Smooth muscle cell (in vitro differentiated cells): ENCODE data around the gene NUDT8. TPM values are rescaled to one million over a fixed set of nuclear protein-coding genes. Genes with fewer than 3 reads are reported as not detected.
"Not testable (repeated sequence)": the region's sequence is repeated elsewhere in the genome, so short reads cannot be mapped to it uniquely, and the experiment has no call there.

Source experiments
- DNase-seq: peaks from one replicate; lab custom pipeline; 2025; ENCODE audit not compliant: unreplicated experiment; lab: John Stamatoyannopoulos, UW
- H2AFZ ChIP-seq: fragments of 200-600 bp; sonication (generic); 2 replicates; pipeline ENCODE4 v1.6.0; 2016; ENCODE audit warnings: antibody characterized with exemption, low read depth, mild to moderate bottlenecking
- H3F3A ChIP-seq: fragments of 200-600 bp; sonication (generic); 2 replicates; pipeline ENCODE4 v1.6.0; 2017; ENCODE audit warnings: antibody characterized with exemption, low read depth
- H3K27ac ChIP-seq: fragments of 200-600 bp; sonication (generic); 2 replicates; pipeline ENCODE4 v1.5.1; 2016; ENCODE audit warnings: low read depth, mild to moderate bottlenecking
- H3K27me3 ChIP-seq: fragments of 200-600 bp; sonication (generic); 2 replicates; pipeline ENCODE4 v1.6.1; 2016; ENCODE audit warnings: low read depth, mild to moderate bottlenecking
- H3K36me3 ChIP-seq: fragments of 200-600 bp; sonication (generic); 2 replicates; pipeline ENCODE4 v1.5.1; 2016; ENCODE audit warnings: low read depth
- H3K4me1 ChIP-seq: fragments of 200-600 bp; sonication (generic); 2 replicates; pipeline ENCODE4 v1.5.1; 2016; ENCODE audit warnings: low read depth
- H3K4me2 ChIP-seq: fragments of 200-600 bp; sonication (generic); 2 replicates; pipeline ENCODE4 v1.6.0; 2016; ENCODE audit warnings: mild to moderate bottlenecking
- H3K4me3 ChIP-seq: fragments of 200-600 bp; sonication (generic); 2 replicates; pipeline ENCODE4 v1.5.1; 2016; ENCODE audit warnings: mild to moderate bottlenecking
- H3K79me2 ChIP-seq: fragments of 200-600 bp; sonication (generic); 2 replicates; pipeline ENCODE4 v1.6.0; 2016; ENCODE audit warnings: low read depth, mild to moderate bottlenecking
- H3K9ac ChIP-seq: fragments of 200-600 bp; sonication (generic); 2 replicates; pipeline ENCODE4 v1.6.0; 2016; ENCODE audit warnings: low read depth
- H3K9me3 ChIP-seq: fragments of 200-600 bp; sonication (generic); replicated peaks from 2 replicates; pipeline ENCODE4 v1.5.1; 2016; ENCODE audit warnings: low read depth
- H4K20me1 ChIP-seq: fragments of 200-600 bp; sonication (generic); 2 replicates; pipeline ENCODE4 v1.6.0; 2016; ENCODE audit warnings: low read depth
- WGBS: methylation state at CpG from one replicate; pipeline ENCODE4 v1.1.7; 2016; ENCODE audit warnings: low lambda C conversion rate; 5-methylcytosine and 5-hydroxymethylcytosine counted together
- polyA plus RNA-seq: library from polyadenylated mRNA; unstranded; fragments of >200 nt; fragmentation: Nextera tagmentation; extraction: Ambion mirVana; gene quantifications from 2 replicates; pipeline ENCODE4 v1.2.1, GENCODE V29; 2016
- total RNA-seq: library from RNA; depleted of rRNA; stranded (reverse); fragments of >200 nt; gene quantifications from 2 replicates; pipeline ENCODE4 v1.2.3, GENCODE V29; 2014
- TF ChIP-seq, protein P1 (sequence below): fragments of 200-600 bp; sonication (generic); IDR thresholded peaks from 2 replicates; pipeline ENCODE4 v1.5.1; 2017; ENCODE audit warnings: borderline replicate concordance, mild to moderate bottlenecking, antibody characterized with exemption; ENCODE audit not compliant: insufficient read depth, poor library complexity, severe bottlenecking

The NUDT8 gene
- total and polyA plus RNA-seq, 2 experiments from 2014 or later, result 0.67 to 15.6 TPM

- H3K4me1 ChIP-seq, result no peaks in the 10 kb centered on the region
- no peaks in the 10 kb centered on the region for H3K9me3 ChIP-seq
- H3K9ac ChIP-seq, result no peak overlapping the region
- TF ChIP-seq, protein P1, sequence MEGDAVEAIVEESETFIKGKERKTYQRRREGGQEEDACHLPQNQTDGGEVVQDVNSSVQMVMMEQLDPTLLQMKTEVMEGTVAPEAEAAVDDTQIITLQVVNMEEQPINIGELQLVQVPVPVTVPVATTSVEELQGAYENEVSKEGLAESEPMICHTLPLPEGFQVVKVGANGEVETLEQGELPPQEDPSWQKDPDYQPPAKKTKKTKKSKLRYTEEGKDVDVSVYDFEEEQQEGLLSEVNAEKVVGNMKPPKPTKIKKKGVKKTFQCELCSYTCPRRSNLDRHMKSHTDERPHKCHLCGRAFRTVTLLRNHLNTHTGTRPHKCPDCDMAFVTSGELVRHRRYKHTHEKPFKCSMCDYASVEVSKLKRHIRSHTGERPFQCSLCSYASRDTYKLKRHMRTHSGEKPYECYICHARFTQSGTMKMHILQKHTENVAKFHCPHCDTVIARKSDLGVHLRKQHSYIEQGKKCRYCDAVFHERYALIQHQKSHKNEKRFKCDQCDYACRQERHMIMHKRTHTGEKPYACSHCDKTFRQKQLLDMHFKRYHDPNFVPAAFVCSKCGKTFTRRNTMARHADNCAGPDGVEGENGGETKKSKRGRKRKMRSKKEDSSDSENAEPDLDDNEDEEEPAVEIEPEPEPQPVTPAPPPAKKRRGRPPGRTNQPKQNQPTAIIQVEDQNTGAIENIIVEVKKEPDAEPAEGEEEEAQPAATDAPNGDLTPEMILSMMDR, result no peak
- no peaks in the 10 kb centered on the region for H3K36me3 ChIP-seq
- H4K20me1 ChIP-seq, result no peaks in the 10 kb centered on the region
- no peak overlapping the region for H3K4me3 ChIP-seq
- no peak for DNase-seq
- no peaks in the 10 kb centered on the region for H3K27me3 ChIP-seq
- no peak overlapping the region for H3K27ac ChIP-seq
- H3F3A ChIP-seq, result peaks cover under 1% of the 10 kb centered on the region
- 80% methylated on average over 3 of the region's 3 CpGs for WGBS
- H3K79me2 ChIP-seq, result no peaks in the 10 kb centered on the region
- H3K4me2 ChIP-seq, result no peak overlapping the region
- H2AFZ ChIP-seq, result no peak overlapping the region
Observed at GRCh38 chr11:67593565-67593905, 36.2 kb downstream of the NUDT8 start.

DNA sequence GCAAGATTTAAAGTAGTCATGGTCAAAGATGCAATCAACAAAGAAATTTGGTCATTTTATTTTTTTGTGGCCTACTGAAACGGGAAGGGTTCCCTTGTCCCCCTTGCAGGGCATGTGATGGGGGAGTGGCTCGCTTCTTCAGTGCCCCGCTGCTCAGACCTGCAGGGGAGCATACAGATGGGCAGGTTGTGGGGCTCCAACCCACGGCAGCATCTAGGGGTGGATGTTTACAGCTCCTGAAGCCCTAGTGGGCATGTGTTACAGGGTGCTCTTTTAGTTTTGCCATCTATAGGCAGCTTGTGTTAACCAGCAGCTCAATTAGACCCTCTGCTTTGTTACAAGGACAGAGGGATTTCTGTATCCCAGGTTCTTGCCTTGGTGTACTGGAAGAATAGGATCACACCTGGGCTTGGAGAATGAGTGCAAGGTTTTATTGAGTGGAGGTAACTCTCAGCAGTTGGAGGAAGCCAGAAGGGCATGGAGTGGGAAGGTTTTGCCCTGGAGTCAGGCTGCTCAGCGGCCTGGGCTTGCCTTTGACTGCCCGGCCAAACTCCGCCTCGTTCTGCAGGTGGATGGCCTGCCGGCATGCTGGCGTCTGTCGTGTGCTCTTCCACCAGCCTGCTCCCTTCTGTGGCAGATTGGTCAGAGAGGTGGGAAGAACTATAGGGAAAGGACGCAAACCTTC lies 36.7 kb downstream of the NUDT8 start:
- WGBS, result 77% methylated on average over 12 of the region's 12 CpGs
- no peaks in the 10 kb centered on the region for H4K20me1 ChIP-seq

GRCh38 chr11:67588899-67589415 lies 40.8 kb downstream of the NUDT8 start:
- not testable (repeated sequence) for H3K36me3 ChIP-seq, H3K9ac ChIP-seq, H2AFZ ChIP-seq, H3K4me2 ChIP-seq, H3K4me1 ChIP-seq, H3K27ac ChIP-seq, H3K27me3 ChIP-seq, DNase-seq, H3K4me3 ChIP-seq, H3K9me3 ChIP-seq
- Histone ChIP-seq H3K79me2 (peaks cover 16% of the 10 kb centered on the region), H4K20me1 (peaks cover 29% of the 10 kb centered on the region), H3F3A (peaks cover 12% of the 10 kb centered on the region)
- WGBS, result 94% methylated on average over 11 of the region's 11 CpGs

More for the DNA sequence above, 36.7 kb downstream of the NUDT8 start:
- TF ChIP-seq, protein P1, result no peak
- no peak overlapping the region for H3K9ac ChIP-seq
- no peaks in the 10 kb centered on the region for H3K4me1 ChIP-seq
- no peak overlapping the region for H3K27ac ChIP-seq
- H3K4me3 ChIP-seq, result no peak overlapping the region
- no peak overlapping the region for H2AFZ ChIP-seq
- H3K79me2 ChIP-seq, result no peaks in the 10 kb centered on the region
- H3K36me3 ChIP-seq, result no peaks in the 10 kb centered on the region
- DNase-seq, result no peak
- H3K4me2 ChIP-seq, result no peak overlapping the region
- H3K27me3 ChIP-seq, result no peaks in the 10 kb centered on the region
- no peaks in the 10 kb centered on the region for H3K9me3 ChIP-seq
- H3F3A ChIP-seq, result peaks cover 6% of the 10 kb centered on the region

GRCh38 chr11:67588136-67588503 lies 41.6 kb downstream of the NUDT8 start:
- no peak overlapping the region for H3K9ac ChIP-seq
- H3K27ac ChIP-seq, result no peak overlapping the region
- peaks cover 12% of the 10 kb centered on the region for H3F3A ChIP-seq
- no peak overlapping the region for H3K4me2 ChIP-seq
- 95% methylated on average over 1 of the region's 1 CpG for WGBS
- no peaks in the 10 kb centered on the region for H3K9me3 ChIP-seq
- H3K4me1 ChIP-seq, result peaks cover 9% of the 10 kb centered on the region
- H2AFZ ChIP-seq, result no peak overlapping the region
- no peaks in the 10 kb centered on the region for H3K36me3 ChIP-seq
- no peak for DNase-seq
- H3K79me2 ChIP-seq, result peaks cover 20% of the 10 kb centered on the region
- TF ChIP-seq, protein P1, result no peak
- peaks cover 29% of the 10 kb centered on the region for H4K20me1 ChIP-seq
- no peaks in the 10 kb centered on the region for H3K27me3 ChIP-seq
- no peak overlapping the region for H3K4me3 ChIP-seq
